Measurements from ENCODE around the gene GREB1L.
"Not testable (repeated sequence)": the region's sequence is repeated elsewhere in the genome, so short reads cannot be mapped to it uniquely, and the experiment has no call there.

GREB1L gene

GRCh38 chr18:21265971-21266673 is 24.1 kb downstream of the GREB1L start:
- FAIRE-seq, result no peak

DNA sequence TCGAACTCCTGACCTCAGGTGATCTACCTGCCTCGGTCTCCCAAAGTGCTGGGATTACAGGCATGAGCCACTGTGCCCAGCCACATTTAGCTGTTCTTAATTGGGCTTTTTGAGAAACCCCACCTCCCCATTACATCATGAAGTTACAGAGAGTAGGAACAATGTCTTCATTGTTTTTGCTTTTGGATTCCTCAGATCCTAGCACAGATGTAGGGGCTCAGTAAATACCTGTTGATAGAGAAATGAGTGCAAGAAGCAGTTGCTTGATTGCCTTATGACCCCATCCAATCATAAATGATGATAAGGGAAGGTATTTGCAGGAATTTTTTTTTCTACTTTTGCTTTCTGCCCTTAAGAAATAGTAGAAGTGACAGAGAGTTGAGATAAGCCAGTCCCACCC is 25.4 kb downstream of the GREB1L start:
- no peak for FAIRE-seq

DNA sequence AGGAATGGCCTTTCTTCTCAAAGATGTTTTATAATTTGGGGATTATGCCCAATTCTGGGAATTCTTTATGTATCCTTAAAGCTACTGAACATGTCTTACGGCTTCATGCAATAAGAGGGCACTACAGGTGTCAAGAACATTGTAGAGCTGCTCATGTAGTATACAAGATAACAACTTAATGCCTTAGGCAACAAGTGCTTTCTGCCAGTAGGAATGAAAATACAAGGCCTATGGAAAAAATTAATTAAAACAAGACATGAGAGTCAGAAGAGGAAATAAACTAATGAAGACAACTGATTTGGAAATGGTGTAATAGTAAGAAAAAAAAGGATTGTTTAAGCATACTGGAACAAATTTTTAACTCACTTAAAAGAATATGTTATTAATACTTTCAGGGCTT is 27.3 kb downstream of the GREB1L start:
- no peak for FAIRE-seq

DNA sequence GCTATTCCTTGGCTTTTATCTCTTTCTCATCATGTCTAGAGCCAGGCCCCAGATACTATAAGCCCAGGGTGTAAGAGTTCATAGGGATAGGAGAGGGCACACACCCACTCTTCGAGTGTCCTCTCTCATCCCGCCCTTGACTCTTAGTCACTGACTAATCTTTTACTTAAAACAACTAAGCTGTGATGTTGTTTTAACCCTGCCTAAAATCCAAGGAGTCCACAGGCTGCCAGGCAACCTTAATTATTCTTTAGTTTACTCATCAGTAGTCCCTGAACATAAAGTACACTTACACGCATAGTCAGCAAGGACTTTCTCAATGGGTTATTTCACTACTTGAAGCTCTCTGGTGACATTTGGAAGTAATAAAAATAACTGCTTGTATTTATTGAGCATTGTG is 28.4 kb downstream of the GREB1L start:
- FAIRE-seq, result no peak

- no peak for FAIRE-seq
Observed at GRCh38 chr18:21272016-21272579, 30.1 kb downstream of the GREB1L start.

- FAIRE-seq, result no peak
Observed at GRCh38 chr18:21273568-21273967, 31.5 kb downstream of the GREB1L start.

- no peak for FAIRE-seq
Observed at GRCh38 chr18:21275645-21276044, 33.6 kb downstream of the GREB1L start.

DNA sequence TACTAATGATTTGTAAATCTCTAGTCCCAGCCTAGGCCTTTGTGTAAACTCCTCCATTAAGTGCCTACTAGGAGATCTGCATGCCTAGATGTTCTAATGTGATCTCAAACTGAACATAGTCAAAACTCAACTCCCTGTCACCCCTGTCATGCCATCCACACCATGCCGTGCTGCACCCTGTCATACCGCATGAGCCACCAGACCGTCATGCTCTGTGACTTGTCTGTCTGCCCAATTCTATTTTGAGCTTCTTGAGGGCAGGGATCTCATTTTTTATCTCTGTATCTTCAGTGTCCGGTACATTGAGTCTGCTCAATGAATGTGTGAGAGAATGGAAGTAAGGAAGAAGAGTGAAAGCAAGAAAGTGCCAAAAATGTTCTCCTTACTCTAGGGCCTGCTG is 35.5 kb downstream of the GREB1L start:
- no peak for FAIRE-seq

DNA sequence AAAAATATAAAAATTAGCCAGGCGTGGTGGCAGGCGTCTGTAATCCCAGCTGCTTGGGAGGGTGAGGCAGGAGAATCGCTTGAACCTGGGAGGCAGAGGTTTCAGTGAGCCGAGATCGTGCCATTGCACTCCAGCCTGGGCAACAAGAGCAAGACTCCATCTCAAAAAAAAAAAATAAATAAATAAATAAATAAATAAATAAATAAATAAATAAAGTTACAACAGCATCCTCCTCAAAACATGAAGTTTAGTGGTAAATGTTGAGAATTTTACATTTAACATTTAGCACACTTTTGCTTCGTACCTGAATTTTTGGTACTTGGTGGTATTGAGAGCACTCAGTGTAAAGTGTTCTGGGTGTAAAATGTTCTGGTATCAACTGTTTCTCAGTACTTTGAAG is 36.2 kb downstream of the GREB1L start:
- FAIRE-seq, result not testable (repeated sequence)

DNA sequence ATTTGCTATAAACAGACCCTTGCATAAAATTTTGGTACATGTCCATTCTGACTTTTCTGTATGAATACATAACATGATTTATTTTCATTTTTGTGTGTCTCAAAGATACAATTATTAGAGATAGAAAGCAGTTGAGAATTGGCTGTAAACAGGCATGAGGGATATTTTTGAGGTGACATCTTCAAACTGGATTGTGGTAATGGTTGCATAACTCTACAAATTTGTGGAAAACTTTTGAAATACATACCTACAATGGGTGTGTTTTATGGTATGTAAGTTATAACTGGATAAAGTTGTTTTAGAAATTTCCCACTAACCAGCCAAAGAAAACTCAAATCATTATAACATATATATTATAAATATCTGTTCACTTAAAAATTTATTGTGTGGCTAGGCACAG is 39.6 kb downstream of the GREB1L start:
- no peak for FAIRE-seq

GRCh38 chr18:21284540-21284939 is 42.5 kb downstream of the GREB1L start:
- FAIRE-seq, result no peak

DNA sequence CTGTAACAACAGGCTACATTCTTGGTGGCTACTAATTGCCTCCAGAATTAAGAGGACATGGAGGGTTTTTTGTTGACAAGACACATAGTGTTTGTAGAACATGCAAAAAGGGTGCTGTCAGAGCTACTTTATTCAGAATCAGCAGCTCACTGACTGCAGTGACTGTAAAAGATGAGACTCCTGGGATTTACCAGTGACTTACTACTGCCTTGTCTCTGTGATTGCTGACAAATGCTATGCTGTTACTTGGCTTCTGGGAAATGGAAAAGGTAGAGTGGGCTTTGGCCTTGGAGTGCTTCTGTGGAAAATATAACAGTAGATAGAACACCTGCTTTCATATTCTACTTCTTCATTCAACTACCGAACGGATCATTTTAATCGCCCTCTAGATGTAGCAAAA is 47.8 kb downstream of the GREB1L start:
- FAIRE-seq, result no peak

- no peak for FAIRE-seq
Observed at GRCh38 chr18:21291106-21291505, 49.1 kb downstream of the GREB1L start.

- FAIRE-seq, result no peak
Observed at GRCh38 chr18:21293479-21293878, 51.4 kb downstream of the GREB1L start.

- no peak for FAIRE-seq
Observed at GRCh38 chr18:21295101-21295500, 53.1 kb downstream of the GREB1L start.

- FAIRE-seq, result no peak
Observed at GRCh38 chr18:21296045-21296444, 54.0 kb downstream of the GREB1L start.

GRCh38 chr18:21298351-21298750 is 56.3 kb downstream of the GREB1L start:
- FAIRE-seq, result no peak

GRCh38 chr18:21300035-21300907 is 58.2 kb downstream of the GREB1L start:
- FAIRE-seq, result no peak

- FAIRE-seq, result no peak
Observed at GRCh38 chr18:21300908-21301200, 58.8 kb downstream of the GREB1L start.

- no peak for FAIRE-seq
Observed at GRCh38 chr18:21303445-21303844, 61.4 kb downstream of the GREB1L start.

DNA sequence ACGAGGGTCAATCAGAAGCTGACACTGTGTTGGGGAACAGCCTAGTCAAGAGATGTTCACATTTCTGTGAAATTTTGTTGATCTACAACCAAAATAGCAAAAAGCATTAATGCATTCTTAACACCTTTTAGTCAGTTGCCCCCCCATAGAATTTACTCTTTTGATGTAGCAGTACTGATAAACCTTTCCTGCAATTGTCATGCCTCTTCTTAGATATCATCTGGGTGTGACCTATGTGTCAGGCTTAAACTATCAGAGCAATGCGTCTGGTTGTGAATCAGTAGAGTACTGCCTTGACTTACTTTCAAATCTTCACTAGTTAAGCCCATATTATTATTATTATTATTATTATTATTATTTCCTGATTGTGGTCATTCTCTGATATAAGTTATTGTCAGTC is 61.9 kb downstream of the GREB1L start:
- no peak for FAIRE-seq

- FAIRE-seq, result no peak
Observed at GRCh38 chr18:21305621-21306020, 63.6 kb downstream of the GREB1L start.

DNA sequence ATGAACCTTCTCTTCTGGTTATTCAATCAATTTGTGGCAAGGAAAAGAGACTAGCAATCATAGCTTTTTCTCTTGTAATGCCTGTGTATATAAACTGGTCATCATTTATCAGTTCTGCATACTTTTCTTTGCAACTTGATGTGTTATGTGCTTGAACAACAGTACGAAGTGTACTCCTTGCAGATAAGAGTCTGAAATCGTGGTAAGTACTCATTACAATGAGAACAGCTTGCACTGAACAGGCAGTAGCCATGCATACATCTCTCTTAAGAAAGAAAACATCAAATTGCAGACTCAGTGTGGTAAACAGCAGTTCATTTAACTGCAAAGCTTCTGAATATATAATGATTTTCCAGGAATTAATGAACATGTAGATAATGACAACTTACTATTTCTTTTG is 64.3 kb downstream of the GREB1L start:
- FAIRE-seq, result no peak

DNA sequence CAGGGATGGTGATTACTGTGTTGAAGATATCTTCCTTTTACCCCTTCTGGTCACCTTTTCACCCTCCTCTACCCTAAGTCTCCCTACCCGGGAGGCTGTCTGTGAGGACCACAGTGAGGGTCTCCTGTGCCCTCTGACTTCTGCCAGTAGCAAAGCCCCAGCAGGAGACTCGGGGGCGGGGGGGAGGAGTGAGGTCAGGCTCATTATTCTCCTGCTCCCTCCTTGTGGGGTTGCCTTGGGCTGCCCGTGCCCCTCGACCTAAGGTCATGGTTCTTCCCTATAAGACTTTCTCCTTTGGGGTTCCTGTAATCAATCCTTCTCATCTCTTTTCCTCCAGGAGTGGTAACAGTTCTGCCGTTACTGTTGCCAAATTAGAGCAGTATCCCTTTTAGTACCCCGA is 65.5 kb downstream of the GREB1L start:
- FAIRE-seq, result no peak
